ENCODE measurements around the gene PTTG1.

PTTG1 gene

GRCh38 chr5:160475864-160476438, 54.3 kb downstream of the PTTG1 start:
- no peak for DNase-seq

- no peak for DNase-seq
Measured at GRCh38 chr5:160477266-160477970, 55.8 kb downstream of the PTTG1 start.

- DNase-seq: no peak
Measured at GRCh38 chr5:160478163-160478562, 56.5 kb downstream of the PTTG1 start.
